HFFc6 (cell line): ENCODE data around the gene HIRA. TPM values are rescaled to one million over a fixed set of nuclear protein-coding genes. Genes with fewer than 3 reads are reported as not detected.

Experiments
- DNase-seq: peaks from one replicate; pipeline ENCODE4 v3.0.0-alpha.2; 2018
- H3K27ac Mint-ChIP-seq: 2 replicates; pipeline ENCODE4 v1.8.0; 2020; ENCODE audit warnings: mild to moderate bottlenecking, mixed read lengths
- H3K27me3 Mint-ChIP-seq: 2 replicates; pipeline ENCODE4 v1.8.0; 2021; ENCODE audit warnings: mild to moderate bottlenecking, moderate library complexity, mixed read lengths; ENCODE audit not compliant: insufficient read depth
- H3K36me3 Mint-ChIP-seq: 2 replicates; pipeline ENCODE4 v1.8.0; 2021; ENCODE audit warnings: low read depth, mixed read lengths
- H3K4me1 Mint-ChIP-seq: 2 replicates; pipeline ENCODE4 v1.8.0; 2020; ENCODE audit warnings: low read depth, mixed read lengths
- H3K4me3 Mint-ChIP-seq: 2 replicates; pipeline ENCODE4 v1.8.0; 2020; ENCODE audit warnings: mild to moderate bottlenecking, moderate library complexity, mixed read lengths
- H3K9me3 Mint-ChIP-seq: 2 replicates; pipeline ENCODE4 v1.8.0; 2020; ENCODE audit warnings: mild to moderate bottlenecking, mixed read lengths
- total RNA-seq, 6 experiments: library from RNA; stranded (reverse); fragmentation: NEBNext Ultra II Directional; extraction: Animal tissue kit (Norgen Biotek cat#: 25700); gene quantifications; 2 replicates in 1 of 6; 3 replicates in 5 of 6; pipeline ENCODE4 v1.2.3, GENCODE V29; 2021
- TF ChIP-seq, protein P1 (sequence below): fragments of 200-600 bp; sonication (generic); IDR thresholded peaks from 2 replicates; pipeline ENCODE4 v1.5.0; 2021; ENCODE audit warnings: antibody characterized with exemption, mild to moderate bottlenecking

Gene HIRA
- total RNA-seq, 6 experiments from 2014 or later: 26.6 to 30.8 (median 27.4) TPM

DNA sequence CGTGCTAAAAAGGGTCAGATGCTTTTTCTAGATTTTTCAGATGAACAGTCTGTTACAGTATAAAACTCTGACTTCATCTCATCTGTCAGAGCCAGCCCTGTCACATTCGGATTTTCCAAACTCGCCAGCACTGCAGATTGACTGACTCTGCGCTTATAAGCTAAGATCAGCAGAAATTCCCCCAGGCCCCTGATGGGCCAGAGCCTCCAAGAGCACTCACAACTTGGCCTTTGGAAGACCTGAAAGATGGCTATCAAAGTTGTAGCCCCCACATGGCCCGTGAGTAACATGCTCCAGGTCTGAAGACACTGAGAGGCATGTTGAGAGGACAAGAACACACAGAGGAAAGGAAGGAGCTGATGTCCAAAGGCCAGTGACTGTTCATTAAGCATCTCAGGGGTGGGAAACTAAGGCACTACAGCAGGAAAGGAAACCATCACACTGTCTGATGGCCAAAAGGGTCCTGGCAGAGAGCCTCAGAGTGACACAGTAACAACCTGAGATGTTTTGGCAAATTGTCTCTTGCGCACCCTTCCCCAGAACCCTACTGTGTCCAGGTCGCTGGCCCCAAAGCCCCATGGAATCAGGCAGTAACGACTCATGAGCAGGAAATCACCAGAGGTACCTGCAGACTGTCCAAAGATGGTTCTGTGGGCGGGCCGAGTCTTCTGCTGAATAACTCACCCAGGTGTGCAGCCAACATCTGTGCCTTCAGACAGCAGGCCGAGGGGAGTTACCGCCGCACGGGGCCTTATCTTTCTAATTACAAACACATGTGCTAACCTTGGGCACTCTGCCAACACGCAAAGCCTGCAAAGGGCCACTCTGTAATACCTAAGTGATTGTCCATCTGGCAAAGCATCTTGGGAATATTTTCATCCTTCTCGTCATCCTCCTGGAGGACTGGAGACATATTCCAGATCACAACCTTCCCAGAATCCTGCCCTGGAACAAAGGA is 23.6 kb downstream of the HIRA start:
- H3K4me1 Mint-ChIP-seq: peaks cover 26% of the 10 kb centered on the region
- no peaks in the 10 kb centered on the region for H3K9me3 Mint-ChIP-seq
- TF ChIP-seq, protein P1, sequence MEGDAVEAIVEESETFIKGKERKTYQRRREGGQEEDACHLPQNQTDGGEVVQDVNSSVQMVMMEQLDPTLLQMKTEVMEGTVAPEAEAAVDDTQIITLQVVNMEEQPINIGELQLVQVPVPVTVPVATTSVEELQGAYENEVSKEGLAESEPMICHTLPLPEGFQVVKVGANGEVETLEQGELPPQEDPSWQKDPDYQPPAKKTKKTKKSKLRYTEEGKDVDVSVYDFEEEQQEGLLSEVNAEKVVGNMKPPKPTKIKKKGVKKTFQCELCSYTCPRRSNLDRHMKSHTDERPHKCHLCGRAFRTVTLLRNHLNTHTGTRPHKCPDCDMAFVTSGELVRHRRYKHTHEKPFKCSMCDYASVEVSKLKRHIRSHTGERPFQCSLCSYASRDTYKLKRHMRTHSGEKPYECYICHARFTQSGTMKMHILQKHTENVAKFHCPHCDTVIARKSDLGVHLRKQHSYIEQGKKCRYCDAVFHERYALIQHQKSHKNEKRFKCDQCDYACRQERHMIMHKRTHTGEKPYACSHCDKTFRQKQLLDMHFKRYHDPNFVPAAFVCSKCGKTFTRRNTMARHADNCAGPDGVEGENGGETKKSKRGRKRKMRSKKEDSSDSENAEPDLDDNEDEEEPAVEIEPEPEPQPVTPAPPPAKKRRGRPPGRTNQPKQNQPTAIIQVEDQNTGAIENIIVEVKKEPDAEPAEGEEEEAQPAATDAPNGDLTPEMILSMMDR: no peak
- no peaks in the 10 kb centered on the region; the same call in 1 of the 2 replicates for H3K27me3 Mint-ChIP-seq
- DNase-seq: no peak
- H3K27ac Mint-ChIP-seq: no peak overlapping the region
- H3K4me3 Mint-ChIP-seq: no peak overlapping the region
- peaks cover 19% of the 10 kb centered on the region for H3K36me3 Mint-ChIP-seq

DNA sequence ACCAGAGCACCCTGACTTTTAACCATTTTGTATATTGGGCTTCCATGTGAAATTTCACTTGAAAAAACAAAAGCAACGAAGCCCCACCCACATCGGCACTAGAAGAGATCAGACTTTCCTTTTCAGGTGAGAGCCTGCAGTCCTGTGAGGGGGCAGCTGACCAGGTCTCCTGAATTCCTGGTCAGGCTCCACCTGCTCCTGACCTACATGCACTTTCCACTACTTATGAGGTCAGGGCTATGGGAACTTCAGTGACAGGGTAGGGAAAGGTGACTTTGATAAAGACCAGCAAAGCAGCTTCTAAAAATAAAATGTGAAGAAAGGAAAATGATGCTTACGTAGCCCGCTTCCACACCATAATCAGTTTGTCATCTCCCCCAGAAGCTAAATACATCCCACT is 24.7 kb downstream of the HIRA start:
- H3K9me3 Mint-ChIP-seq: no peaks in the 10 kb centered on the region
- no peak for DNase-seq
- H3K36me3 Mint-ChIP-seq: peaks cover 22% of the 10 kb centered on the region
- H3K4me3 Mint-ChIP-seq: no peak overlapping the region
- TF ChIP-seq, protein P1: no peak
- no peak overlapping the region for H3K27ac Mint-ChIP-seq
- H3K27me3 Mint-ChIP-seq: no peaks in the 10 kb centered on the region; the same call in 1 of the 2 replicates
- H3K4me1 Mint-ChIP-seq: peaks cover 23% of the 10 kb centered on the region

DNA sequence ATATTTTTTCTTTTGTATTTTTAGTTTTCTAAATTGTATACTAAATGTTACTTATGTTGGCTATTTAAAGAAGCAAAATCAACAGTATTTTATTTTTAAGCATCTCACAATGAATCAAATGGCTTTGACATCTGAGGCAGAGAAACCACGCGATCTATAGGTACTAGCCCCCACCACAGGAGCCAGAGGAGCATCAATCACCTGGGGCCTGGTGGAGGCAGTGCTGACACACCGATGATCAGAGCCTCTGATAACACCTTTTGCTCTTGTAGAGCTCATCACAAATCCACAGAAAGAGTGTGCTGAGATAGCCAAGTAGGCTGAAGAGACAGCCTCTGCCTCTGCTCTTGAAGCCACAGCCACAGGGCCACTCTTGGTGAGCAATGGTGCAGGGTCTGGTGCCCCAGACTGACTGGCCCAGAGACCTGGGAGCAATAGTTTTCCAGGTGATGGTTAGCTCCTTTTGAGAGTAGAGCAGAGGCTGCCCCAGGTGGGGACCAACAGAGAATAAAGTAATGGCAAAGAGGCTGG is 25.2 kb downstream of the HIRA start:
- Mint-ChIP-seq H3K27me3 (no peaks in the 10 kb centered on the region; the same call in 1 of the 2 replicates), H3K36me3 (peaks cover 27% of the 10 kb centered on the region), H3K4me3 (no peak overlapping the region), H3K4me1 (peaks cover 23% of the 10 kb centered on the region), H3K9me3 (no peaks in the 10 kb centered on the region), H3K27ac (no peak overlapping the region)
- TF ChIP-seq, protein P1: no peak
- DNase-seq: no peak

DNA sequence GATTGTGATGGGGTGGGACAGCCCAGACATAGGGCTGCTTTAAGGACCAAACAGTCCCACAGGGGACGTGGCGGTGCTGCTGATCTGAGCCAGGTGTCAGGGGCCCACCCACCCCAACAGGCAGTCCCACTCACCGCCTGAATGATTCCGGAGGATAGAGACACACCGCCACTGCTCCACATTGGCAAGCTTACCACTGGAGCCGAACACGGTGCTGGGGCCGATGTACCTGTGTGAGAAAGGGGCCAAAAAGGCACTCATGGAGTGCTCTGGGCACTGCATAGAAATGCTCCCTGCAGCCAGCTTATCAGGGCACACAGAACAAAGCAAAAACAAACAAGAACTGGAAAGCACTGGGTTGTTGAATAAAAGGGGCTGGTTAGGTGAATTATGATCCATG is 25.9 kb downstream of the HIRA start:
- Mint-ChIP-seq H3K36me3 (peaks cover 31% of the 10 kb centered on the region), H3K4me1 (peaks cover 23% of the 10 kb centered on the region), H3K27ac (no peak overlapping the region)

DNA sequence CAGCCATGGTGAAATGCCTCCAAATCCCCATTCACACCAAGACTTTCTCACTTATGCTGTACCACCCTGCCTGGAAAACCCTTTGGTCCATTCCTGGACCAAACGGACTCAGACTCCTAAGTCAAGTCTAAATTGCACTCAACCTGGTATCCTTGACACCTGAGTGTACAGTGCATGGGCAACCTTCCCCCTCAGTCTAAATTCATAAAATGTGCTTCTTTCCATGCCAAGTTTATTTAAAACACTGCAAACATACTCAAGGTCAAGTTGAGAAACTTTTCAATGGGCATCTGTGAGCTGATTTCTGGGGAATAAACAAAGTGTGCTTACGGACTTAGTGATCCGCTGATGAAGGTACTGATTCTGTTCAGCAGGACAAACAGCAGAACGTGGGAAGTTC is 26.4 kb downstream of the HIRA start:
- H3K4me1 Mint-ChIP-seq: peaks cover 23% of the 10 kb centered on the region
- peaks cover 28% of the 10 kb centered on the region for H3K36me3 Mint-ChIP-seq

More for the DNA sequence above, 25.9 kb downstream of the HIRA start:
- no peaks in the 10 kb centered on the region for H3K9me3 Mint-ChIP-seq
- H3K4me3 Mint-ChIP-seq: no peak overlapping the region
- no peak for DNase-seq
- TF ChIP-seq, protein P1: no peak
- H3K27me3 Mint-ChIP-seq: no peaks in the 10 kb centered on the region; the same call in 1 of the 2 replicates

More for the DNA sequence above, 26.4 kb downstream of the HIRA start:
- H3K27me3 Mint-ChIP-seq: no peaks in the 10 kb centered on the region; the same call in 1 of the 2 replicates
- no peak overlapping the region for H3K27ac Mint-ChIP-seq
- no peak for DNase-seq
- TF ChIP-seq, protein P1: no peak
- H3K9me3 Mint-ChIP-seq: no peaks in the 10 kb centered on the region
- no peak overlapping the region for H3K4me3 Mint-ChIP-seq
